A673 (cell line): Measurements from ENCODE around the gene TTLL11. TPM values are rescaled to one million over a fixed set of nuclear protein-coding genes. Genes with fewer than 3 reads are reported as not detected.

Experiments
- BruUV-seq: library from RNA; stranded (reverse); fragments of 400-500 nt; replicated peaks from 2 replicates; lab custom pipeline; 2021; lab: Mats Ljungman, UMichigan
- CTCF ChIA-PET: fragments of 300-600 bp; sonication (Branson Sonifier 250); formaldehyde crosslinking; loops from one replicate; lab custom pipeline; 2022; ENCODE audit warnings: antibody characterized with exemption; lab: Charles Lee
- POLR2A ChIA-PET: fragments of 300-600 bp; sonication (Branson Sonifier 250); formaldehyde crosslinking; loops from one replicate; lab custom pipeline; 2022; ENCODE audit warnings: antibody characterized with exemption; ENCODE audit not compliant: low non-redundant PET; lab: Charles Lee
- DNase-seq: peaks from one replicate; pipeline ENCODE4 v3.0.0-alpha.2; 2015; ENCODE audit warnings: low spot score
- H3K27ac ChIP-seq: fragments of 200-600 bp; sonication (generic); 2 replicates; pipeline ENCODE4 v1.5.1; 2016; ENCODE audit warnings: mixed run types, low read depth, mild to moderate bottlenecking, mixed read lengths, antibody characterized with exemption, low read length; ENCODE audit not compliant: poor library complexity, severe bottlenecking
- H3K27me3 ChIP-seq: fragments of 200-600 bp; sonication (generic); replicated peaks from 2 replicates; pipeline ENCODE4 v1.6.1; 2017; ENCODE audit warnings: mixed run types, low read depth, mild to moderate bottlenecking, mixed read lengths, antibody characterized with exemption, low read length; ENCODE audit not compliant: insufficient read depth, poor library complexity
- H3K36me3 ChIP-seq: fragments of 200-600 bp; sonication (generic); 2 replicates; pipeline ENCODE4 v1.6.1; 2016; ENCODE audit warnings: mixed run types, mild to moderate bottlenecking, mixed read lengths, antibody characterized with exemption, low read length; ENCODE audit not compliant: insufficient read depth, poor library complexity, severe bottlenecking
- H3K4me1 ChIP-seq: fragments of 200-600 bp; sonication (generic); 2 replicates; pipeline ENCODE4 v1.6.1; 2017; ENCODE audit warnings: mixed run types, mild to moderate bottlenecking, mixed read lengths, antibody characterized with exemption, low read length; ENCODE audit not compliant: insufficient read depth, poor library complexity, severe bottlenecking
- H3K4me3 ChIP-seq: fragments of 200-600 bp; sonication (generic); 2 replicates; pipeline ENCODE4 v1.5.1; 2016; ENCODE audit warnings: low read depth, mixed run types, mild to moderate bottlenecking, mixed read lengths, low read length; ENCODE audit not compliant: poor library complexity, severe bottlenecking
- H3K9me3 ChIP-seq: fragments of 200-600 bp; sonication (generic); 2 replicates; pipeline ENCODE4 v1.6.1; 2016; ENCODE audit warnings: mixed run types, low read depth, mild to moderate bottlenecking, mixed read lengths, antibody characterized with exemption, low read length; ENCODE audit not compliant: poor library complexity, severe bottlenecking
- EZH2 ChIP-seq: fragments of 200-600 bp; sonication (generic); IDR thresholded peaks from 2 replicates; pipeline ENCODE4 v1.6.1; 2017; ENCODE audit warnings: borderline replicate concordance, low read depth, mild to moderate bottlenecking, mixed read lengths, antibody characterized with exemption, low read length; ENCODE audit not compliant: poor library complexity, severe bottlenecking
- intact Hi-C: fragments of 100-400 bp; cut with micrococcal nuclease; formaldehyde crosslinking; loops from one replicate; pipeline ENCODE4 v1.10.0; 2022; ENCODE audit not compliant: unreplicated experiment
- total RNA-seq: library from RNA; stranded (reverse); gene quantifications from 2 replicates; pipeline ENCODE4 v1.2.3, GENCODE V29; 2021
- TF ChIP-seq, protein P1 (sequence below): fragments of 300-800, 200-600 bp; sonication (generic); conservative IDR thresholded peaks from 2 replicates; pipeline ENCODE4 v1.5.1; 2017; ENCODE audit warnings: low read depth, mild to moderate bottlenecking, antibody characterized with exemption, low read length, moderate library complexity, mixed read lengths

TTLL11 gene
- total RNA-seq, 1 experiment from 2014 or later = 3.0 TPM

DNA sequence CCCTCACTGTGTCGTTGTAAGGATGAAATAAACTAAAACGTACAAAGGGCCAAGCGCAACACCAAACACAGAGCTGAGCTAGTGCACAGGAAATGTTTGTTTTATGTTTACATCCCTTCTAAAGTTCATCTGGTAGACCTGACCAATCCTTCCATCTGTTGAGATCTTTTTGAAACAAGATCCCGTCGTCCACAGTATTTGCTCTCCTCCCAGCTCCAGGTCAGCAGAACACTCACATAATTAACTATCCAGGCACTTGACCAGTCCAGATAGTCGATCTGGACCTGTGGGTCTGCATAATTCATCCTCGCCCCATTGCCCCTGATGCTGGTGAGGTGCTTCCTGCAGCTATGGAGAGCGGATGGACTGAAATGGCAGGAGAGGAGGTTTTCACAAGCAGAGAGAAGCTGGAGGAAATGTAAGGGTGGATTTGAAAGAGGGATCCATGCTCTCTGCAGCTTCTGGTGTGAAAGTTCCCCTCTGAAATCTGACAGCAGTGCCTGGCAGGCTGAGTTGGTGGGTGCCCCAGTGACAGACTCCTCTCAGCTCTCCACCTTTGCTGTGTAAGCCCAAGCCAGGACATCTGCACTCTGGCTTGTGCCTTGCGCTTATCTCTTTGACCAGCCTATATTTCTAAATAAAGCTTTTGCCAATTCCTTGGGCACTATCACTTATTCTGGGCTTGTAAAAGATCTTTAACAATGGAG is 102.4 kb downstream of the TTLL11 start:
- no peak for DNase-seq
- POLR2A ChIA-PET = no interaction called here
- H3K36me3 ChIP-seq = no peaks in the 10 kb centered on the region
- CTCF ChIA-PET = no interaction called here
- H3K4me1 ChIP-seq = no peaks in the 10 kb centered on the region
- no TSS peak for BruUV-seq
- H3K9me3 ChIP-seq = no peaks in the 10 kb centered on the region
- H3K27me3 ChIP-seq = no peaks in the 10 kb centered on the region
- H3K4me3 ChIP-seq = no peak overlapping the region
- TF ChIP-seq EZH2 = no peak
- TF ChIP-seq, protein P1, sequence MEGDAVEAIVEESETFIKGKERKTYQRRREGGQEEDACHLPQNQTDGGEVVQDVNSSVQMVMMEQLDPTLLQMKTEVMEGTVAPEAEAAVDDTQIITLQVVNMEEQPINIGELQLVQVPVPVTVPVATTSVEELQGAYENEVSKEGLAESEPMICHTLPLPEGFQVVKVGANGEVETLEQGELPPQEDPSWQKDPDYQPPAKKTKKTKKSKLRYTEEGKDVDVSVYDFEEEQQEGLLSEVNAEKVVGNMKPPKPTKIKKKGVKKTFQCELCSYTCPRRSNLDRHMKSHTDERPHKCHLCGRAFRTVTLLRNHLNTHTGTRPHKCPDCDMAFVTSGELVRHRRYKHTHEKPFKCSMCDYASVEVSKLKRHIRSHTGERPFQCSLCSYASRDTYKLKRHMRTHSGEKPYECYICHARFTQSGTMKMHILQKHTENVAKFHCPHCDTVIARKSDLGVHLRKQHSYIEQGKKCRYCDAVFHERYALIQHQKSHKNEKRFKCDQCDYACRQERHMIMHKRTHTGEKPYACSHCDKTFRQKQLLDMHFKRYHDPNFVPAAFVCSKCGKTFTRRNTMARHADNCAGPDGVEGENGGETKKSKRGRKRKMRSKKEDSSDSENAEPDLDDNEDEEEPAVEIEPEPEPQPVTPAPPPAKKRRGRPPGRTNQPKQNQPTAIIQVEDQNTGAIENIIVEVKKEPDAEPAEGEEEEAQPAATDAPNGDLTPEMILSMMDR = no peak
- H3K27ac ChIP-seq = no peak overlapping the region
- intact Hi-C loops = loop anchor here (5.0 kb wide), 3 partner anchors 153 to 368 kb away; no protein-coding TSS in a partner anchor

DNA sequence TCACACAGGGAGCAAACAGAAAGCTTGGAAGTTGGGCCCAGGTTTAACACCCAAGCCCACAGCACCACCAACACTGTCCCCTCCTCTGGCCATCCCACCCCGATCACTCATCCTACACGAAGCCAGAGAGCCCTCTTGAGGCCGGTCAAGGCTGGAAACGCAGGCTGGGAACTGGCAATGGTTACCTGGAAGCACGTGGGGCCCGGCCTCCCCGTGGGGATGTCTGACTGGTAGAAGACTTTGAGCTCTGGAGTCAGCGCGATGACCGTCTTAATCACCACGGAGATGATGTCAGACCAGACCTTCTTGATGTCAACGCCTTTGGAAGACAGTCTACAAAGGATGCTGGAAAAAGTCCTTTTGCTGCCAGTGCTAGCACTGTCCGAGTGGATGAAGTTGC is 104.1 kb downstream of the TTLL11 start:
- H3K4me1 ChIP-seq = no peaks in the 10 kb centered on the region
- DNase-seq = peak; percentile 11
- ChIA-PET POLR2A (no interaction called here), CTCF (no interaction called here)
- no TSS peak for BruUV-seq
- intact Hi-C loops = no loop called here
- TF ChIP-seq, protein P1 = 0 out of 2 replicates have a peak, but pooled peaks have one; percentile 21
- no peak for TF ChIP-seq EZH2
- H3K9me3 ChIP-seq = no peaks in the 10 kb centered on the region
- H3K27ac ChIP-seq = no peak overlapping the region
- no peaks in the 10 kb centered on the region for H3K27me3 ChIP-seq
- no peaks in the 10 kb centered on the region for H3K36me3 ChIP-seq
- H3K4me3 ChIP-seq = no peak overlapping the region

DNA sequence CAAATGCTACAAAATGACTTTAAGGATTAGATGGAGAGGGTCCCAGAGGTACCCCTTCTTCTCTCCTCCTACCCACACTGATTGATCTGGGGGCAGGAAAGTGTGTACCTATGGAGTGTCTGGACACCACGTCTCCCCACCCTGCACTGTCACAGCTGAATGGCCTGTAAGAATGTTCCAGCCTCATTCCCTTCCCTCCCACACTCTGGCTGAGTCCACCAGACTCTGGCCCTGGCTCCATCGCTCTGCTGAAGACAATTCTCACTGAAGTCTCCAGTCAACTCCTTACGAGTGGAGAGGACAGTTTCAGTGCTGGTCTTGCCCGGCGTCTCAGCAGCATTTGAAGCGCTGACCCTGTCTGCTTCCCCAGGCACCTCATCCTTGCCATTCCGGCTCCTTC is 105.8 kb downstream of the TTLL11 start:
- Histone ChIP-seq H3K4me3 (no peak overlapping the region), H3K9me3 (no peaks in the 10 kb centered on the region), H3K27me3 (no peaks in the 10 kb centered on the region), H3K27ac (no peak overlapping the region), H3K36me3 (no peaks in the 10 kb centered on the region), H3K4me1 (no peaks in the 10 kb centered on the region)
- DNase-seq = no peak
- CTCF ChIA-PET = no interaction called here
- intact Hi-C loops = no loop called here
- POLR2A ChIA-PET = no interaction called here
- TF ChIP-seq, protein P1 = no peak
- TF ChIP-seq EZH2 = no peak
- no TSS peak for BruUV-seq
